HEK293T (cell line): ENCODE data around the gene LNPK.

Experiments
- ARNT ChIP-seq: fragments of 450-650 bp; IDR thresholded peaks from 2 replicates; pipeline ENCODE4 v1.6.1; 2017; ENCODE audit warnings: mild to moderate bottlenecking
- BHLHE40 ChIP-seq: fragments of 450-650 bp; IDR thresholded peaks from 2 replicates; pipeline ENCODE4 v1.6.1; 2016; ENCODE audit warnings: mild to moderate bottlenecking, moderate library complexity, borderline replicate concordance
- ELF4 ChIP-seq: fragments of 450-650 bp; IDR thresholded peaks from 2 replicates; pipeline ENCODE4 v1.6.1; 2017; ENCODE audit warnings: antibody characterized with exemption
- FOXA1 ChIP-seq: fragments of 450-650 bp; IDR thresholded peaks from 2 replicates; pipeline ENCODE4 v1.6.1; 2016; ENCODE audit warnings: mild to moderate bottlenecking
- FOXK2 ChIP-seq: fragments of 450-650 bp; IDR thresholded peaks from 2 replicates; pipeline ENCODE4 v1.6.1; 2016; ENCODE audit warnings: mild to moderate bottlenecking
- FOXM1 ChIP-seq: fragments of 450-650 bp; IDR thresholded peaks from 2 replicates; pipeline ENCODE4 v1.6.1; 2017; ENCODE audit warnings: mild to moderate bottlenecking, borderline replicate concordance
- HDGF ChIP-seq: fragments of 450-650 bp; IDR thresholded peaks from 2 replicates; pipeline ENCODE4 v1.6.1; 2017; ENCODE audit warnings: antibody characterized with exemption, borderline replicate concordance
- L3MBTL2 ChIP-seq: fragments of 450-650 bp; conservative IDR thresholded peaks from 2 replicates; pipeline ENCODE4 v1.6.1; 2016; ENCODE audit warnings: mild to moderate bottlenecking
- SP1 ChIP-seq: fragments of 450-650 bp; IDR thresholded peaks from 2 replicates; pipeline ENCODE4 v1.6.1; 2017
- SUZ12 ChIP-seq: fragments of 450-650 bp; IDR thresholded peaks from 2 replicates; pipeline ENCODE4 v1.6.1; 2016; ENCODE audit warnings: mild to moderate bottlenecking
- TARDBP ChIP-seq: fragments of 450-650 bp; IDR thresholded peaks from 2 replicates; pipeline ENCODE4 v1.6.1; 2016
- TF ChIP-seq, protein P1 (sequence below): fragments of 450-650 bp; IDR thresholded peaks from 2 replicates; pipeline ENCODE4 v1.6.1; 2016

DNA sequence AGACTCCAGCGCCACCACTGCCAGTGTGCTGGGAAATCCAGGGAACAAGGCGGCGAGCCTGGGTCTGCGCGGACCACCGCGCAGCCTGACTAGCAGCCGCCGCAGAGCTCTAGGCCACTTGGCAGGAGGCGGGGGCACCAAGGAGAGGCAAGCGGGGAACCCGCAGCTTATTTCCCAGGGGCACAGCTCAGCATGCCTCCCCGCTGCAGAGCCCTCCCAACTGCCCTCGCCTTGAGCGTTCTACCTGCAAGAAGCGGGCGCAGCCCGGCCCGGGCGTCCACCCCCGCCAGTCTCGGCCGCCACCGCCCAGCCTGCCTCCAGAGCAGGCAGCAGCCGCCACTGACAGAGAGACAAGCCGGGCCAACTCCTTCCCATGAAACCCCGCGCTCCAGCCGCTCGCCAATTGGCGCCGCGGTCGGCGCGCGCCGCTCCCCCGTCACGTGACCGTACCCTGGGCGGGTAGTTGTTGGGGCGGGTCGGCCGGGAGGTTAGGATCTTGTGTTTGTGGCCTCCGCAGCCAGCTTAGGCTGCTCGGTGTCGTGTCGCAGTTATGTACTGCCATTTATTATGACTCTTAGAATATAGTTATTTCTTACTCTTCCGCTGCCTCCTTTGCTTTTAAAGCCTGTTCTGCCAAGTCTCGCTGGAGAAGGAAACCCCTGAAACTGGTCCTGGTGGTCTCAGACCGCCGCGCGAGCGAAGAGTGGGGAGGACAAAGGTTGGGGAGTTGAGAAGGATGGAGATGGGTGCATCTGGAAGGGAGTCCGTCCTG, at the start of gene LNPK:
- TF ChIP-seq FOXA1 (no peak), SUZ12 (no peak), BHLHE40 (no peak), ARNT (no peak), FOXK2 (no peak), L3MBTL2 (peak; percentile 86), ELF4 (0 out of 2 replicates have a peak, but pooled peaks have one; percentile 13), SP1 (no peak), HDGF (no peak), FOXM1 (no peak), TARDBP (no peak)
- TF ChIP-seq, protein P1, sequence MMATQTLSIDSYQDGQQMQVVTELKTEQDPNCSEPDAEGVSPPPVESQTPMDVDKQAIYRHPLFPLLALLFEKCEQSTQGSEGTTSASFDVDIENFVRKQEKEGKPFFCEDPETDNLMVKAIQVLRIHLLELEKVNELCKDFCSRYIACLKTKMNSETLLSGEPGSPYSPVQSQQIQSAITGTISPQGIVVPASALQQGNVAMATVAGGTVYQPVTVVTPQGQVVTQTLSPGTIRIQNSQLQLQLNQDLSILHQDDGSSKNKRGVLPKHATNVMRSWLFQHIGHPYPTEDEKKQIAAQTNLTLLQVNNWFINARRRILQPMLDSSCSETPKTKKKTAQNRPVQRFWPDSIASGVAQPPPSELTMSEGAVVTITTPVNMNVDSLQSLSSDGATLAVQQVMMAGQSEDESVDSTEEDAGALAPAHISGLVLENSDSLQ = no peak
